Hepatic stellate cell (primary cell): ENCODE results near the gene ZMYND12.
"Not testable (repeated sequence)": the region's sequence is repeated elsewhere in the genome, so short reads cannot be mapped to it uniquely, and the experiment has no call there.

Source experiments
- DNase-seq: peaks from one replicate; pipeline ENCODE4 v3.0.0; 2011; ENCODE audit warnings: low spot score

The ZMYND12 gene

GRCh38 chr1:42456010-42456753 is at the start of gene ZMYND12, which contains the start of gene PPCS:
TSS of gene ZMYND12 (minus strand) at chr1:42456022. CDS start at chr1:42455997, 25 bp downstream.
TSS of gene PPCS (plus strand) at chr1:42456543. CDS start at chr1:42456566, 23 bp downstream.
- DNase-seq: peak; percentile 80

GRCh38 chr1:42504535-42505128 is 48.8 kb upstream of the ZMYND12 start:
- DNase-seq: no peak

- not testable (repeated sequence) for DNase-seq
Measured at GRCh38 chr1:42502031-42502430, 46.2 kb upstream of the ZMYND12 start.

- DNase-seq: no peak
Measured at GRCh38 chr1:42490237-42490636, 34.4 kb upstream of the ZMYND12 start.

GRCh38 chr1:42484382-42484781 is 28.6 kb upstream of the ZMYND12 start:
- DNase-seq: peak; percentile 31

GRCh38 chr1:42482635-42483153 is 26.9 kb upstream of the ZMYND12 start:
- DNase-seq: no peak

GRCh38 chr1:42480921-42481320 is 25.1 kb upstream of the ZMYND12 start:
- DNase-seq: no peak

GRCh38 chr1:42479621-42480020 is 23.8 kb upstream of the ZMYND12 start:
- no peak for DNase-seq

- no peak for DNase-seq
Measured at GRCh38 chr1:42477775-42478174, 22.0 kb upstream of the ZMYND12 start.

GRCh38 chr1:42477354-42477753 is 21.5 kb upstream of the ZMYND12 start:
- DNase-seq: not testable (repeated sequence)

- no peak for DNase-seq
Measured at GRCh38 chr1:42476605-42477004, 20.8 kb upstream of the ZMYND12 start.

GRCh38 chr1:42469727-42470126 is 13.9 kb upstream of the ZMYND12 start:
- no peak for DNase-seq

GRCh38 chr1:42466030-42466429 is 10.2 kb upstream of the ZMYND12 start:
- DNase-seq: no peak

GRCh38 chr1:42463921-42464320 is 8.1 kb upstream of the ZMYND12 start:
- no peak for DNase-seq

- peak; percentile 99 for DNase-seq
Measured at GRCh38 chr1:42462828-42463763, 7.3 kb upstream of the ZMYND12 start, which contains the start of gene CCDC30. TSS of gene CCDC30 (plus strand) at chr1:42463286. CDS start at chr1:42480552, 17,266 bp downstream.

- DNase-seq: no peak
Measured at GRCh38 chr1:42461196-42461595, 5.4 kb upstream of the ZMYND12 start.

GRCh38 chr1:42456754-42457089 is 900 bp upstream of the ZMYND12 start:
- peak; percentile 63 for DNase-seq

GRCh38 chr1:42454403-42454802 is 1.4 kb downstream of the ZMYND12 start:
- no peak for DNase-seq

GRCh38 chr1:42453386-42453785 is 2.4 kb downstream of the ZMYND12 start:
- no peak for DNase-seq

GRCh38 chr1:42450061-42450460 is 5.8 kb downstream of the ZMYND12 start:
- DNase-seq: no peak

- DNase-seq: no peak
Measured at GRCh38 chr1:42449256-42449655, 6.6 kb downstream of the ZMYND12 start.

- DNase-seq: no peak
Measured at GRCh38 chr1:42442662-42443061, 13.2 kb downstream of the ZMYND12 start.
